IMR-90 (cell line): Measurements from ENCODE around the gene CHGA. TPM values are rescaled to one million over a fixed set of nuclear protein-coding genes. Genes with fewer than 3 reads are reported as not detected.

Source experiments
- ATAC-seq: fragments of 200-7000 bp; cut with Tn5 transposase; 2 replicates; pipeline ENCODE4 v1.9.1; 2020; ENCODE audit warnings: low read depth, mild to moderate bottlenecking, moderate library complexity
- BruUV-seq: library from RNA; stranded (reverse); fragments of 400-500 nt; replicated peaks from 2 replicates; lab custom pipeline; 2021; lab: Mats Ljungman, UMichigan
- CTCF ChIA-PET: fragments of 300-600 bp; formaldehyde crosslinking; extraction: SDS; loops from one replicate; lab custom pipeline; 2021; ENCODE audit warnings: antibody characterized with exemption; lab: Yijun Ruan, JAX
- POLR2A ChIA-PET: fragments of 300-600 bp; sonication (Branson Sonifier 250); formaldehyde crosslinking; loops from one replicate; lab custom pipeline; 2022; ENCODE audit warnings: antibody characterized with exemption; ENCODE audit not compliant: unreplicated experiment; lab: Charles Lee
- DNase-seq: peaks from one replicate; pipeline ENCODE4 v3.0.0; 2013
- H2AFZ ChIP-seq: replicated peaks from 2 replicates; pipeline ENCODE3; 2013; ENCODE audit warnings: low read length, mild to moderate bottlenecking; ENCODE audit not compliant: poor library complexity
- H2AK5ac ChIP-seq: 2 replicates; pipeline ENCODE4 v1.6.1; 2013; ENCODE audit warnings: low read depth, low read length, inconsistent platforms
- H2AK9ac ChIP-seq: replicated peaks from 2 replicates; pipeline ENCODE3; 2013; ENCODE audit warnings: mild to moderate bottlenecking, low read depth, low read length, moderate library complexity; ENCODE audit not compliant: poor library complexity
- H2BK120ac ChIP-seq: 2 replicates; pipeline ENCODE4 v1.6.1; 2013; ENCODE audit warnings: low read depth, low read length, inconsistent platforms
- H2BK15ac ChIP-seq: 3 replicates; pipeline ENCODE4 v1.6.1; 2013; ENCODE audit warnings: low read depth, low read length, inconsistent platforms
- H2BK20ac ChIP-seq: 2 replicates; pipeline ENCODE4 v1.6.1; 2013; ENCODE audit warnings: low read depth, mild to moderate bottlenecking, inconsistent platforms, low read length, moderate library complexity
- H2BK5ac ChIP-seq: 2 replicates; pipeline ENCODE4 v1.6.1; 2013; ENCODE audit warnings: mild to moderate bottlenecking, low read depth, low read length, inconsistent platforms; ENCODE audit not compliant: poor library complexity, severe bottlenecking
- H3K14ac ChIP-seq: replicated peaks from 2 replicates; pipeline ENCODE4 v1.6.1; 2013; ENCODE audit warnings: low read depth, low read length, inconsistent platforms
- H3K18ac ChIP-seq: 2 replicates; pipeline ENCODE4 v1.6.1; 2013; ENCODE audit warnings: low read depth, low read length, control low read depth
- H3K23ac ChIP-seq: 2 replicates; pipeline ENCODE4 v1.6.1; 2013; ENCODE audit warnings: low read depth, low read length, inconsistent platforms
- H3K27ac ChIP-seq: 2 replicates; pipeline ENCODE4 v1.5.1; 2013; ENCODE audit warnings: mild to moderate bottlenecking, control low read depth, low read length; ENCODE audit not compliant: insufficient read depth
- H3K27me3 ChIP-seq: 2 replicates; pipeline ENCODE4 v1.6.1; 2013; ENCODE audit warnings: low read length; ENCODE audit not compliant: control insufficient read depth, insufficient read depth
- H3K36me3 ChIP-seq: 2 replicates; pipeline ENCODE4 v1.6.1; 2013; ENCODE audit warnings: low read length, mixed read lengths; ENCODE audit not compliant: control insufficient read depth, insufficient read depth
- H3K4ac ChIP-seq: 2 replicates; pipeline ENCODE4 v1.6.1; 2013; ENCODE audit warnings: low read depth, low read length, inconsistent platforms
- H3K4me1 ChIP-seq: 2 replicates; pipeline ENCODE4 v1.6.1; 2013; ENCODE audit warnings: low read length, mixed read lengths; ENCODE audit not compliant: control insufficient read depth, insufficient read depth
- H3K4me2 ChIP-seq: 2 replicates; pipeline ENCODE4 v1.6.1; 2013; ENCODE audit warnings: low read depth, mild to moderate bottlenecking, control low read depth, low read length, moderate library complexity
- H3K4me3 ChIP-seq: 2 replicates; pipeline ENCODE4 v1.5.1; 2013; ENCODE audit warnings: low read depth, mild to moderate bottlenecking, control low read depth, low read length, moderate library complexity; ENCODE audit not compliant: insufficient read depth
- H3K56ac ChIP-seq: 2 replicates; pipeline ENCODE4 v1.6.1; 2013; ENCODE audit warnings: low read length, inconsistent platforms; ENCODE audit not compliant: insufficient read depth; ENCODE audit errors: extremely low read depth
- H3K79me1 ChIP-seq, 2 experiments: 2 replicates each; pipeline ENCODE4 v1.6.1; 2013; ENCODE audit warnings: low read length in 2 of 2, inconsistent platforms in 1 of 2, low read depth in 1 of 2
- H3K9ac ChIP-seq: 2 replicates; pipeline ENCODE4 v1.6.1; 2013; ENCODE audit warnings: low read depth, low read length, control low read depth
- H3K9me1 ChIP-seq: 2 replicates; pipeline ENCODE4 v1.6.1; 2013; ENCODE audit warnings: low read length, inconsistent platforms; ENCODE audit not compliant: insufficient read depth
- H3K9me3 ChIP-seq: 2 replicates; pipeline ENCODE4 v1.6.1; 2013; ENCODE audit warnings: low read length; ENCODE audit not compliant: control insufficient read depth, insufficient read depth
- H4K20me1 ChIP-seq: 2 replicates; pipeline ENCODE4 v1.6.1; 2013; ENCODE audit warnings: low read length, inconsistent platforms; ENCODE audit not compliant: insufficient read depth
- H4K5ac ChIP-seq: 2 replicates; pipeline ENCODE4 v1.6.1; 2013; ENCODE audit warnings: mild to moderate bottlenecking, low read depth, low read length, control low read depth
- H4K8ac ChIP-seq, 2 experiments: 2 replicates each; pipeline ENCODE4 v1.6.1; 2013; ENCODE audit warnings: low read depth in 2 of 2, low read length in 2 of 2, control low read depth in 1 of 2, inconsistent platforms in 1 of 2
- H4K91ac ChIP-seq: 2 replicates; pipeline ENCODE4 v1.6.1; 2013; ENCODE audit warnings: low read depth, low read length, inconsistent platforms; ENCODE audit not compliant: insufficient read depth
- BHLHE40 ChIP-seq: fragments of 150-350 bp; IDR thresholded peaks from 2 replicates; pipeline ENCODE4 v1.6.1; 2016; ENCODE audit warnings: mild to moderate bottlenecking, low read depth, low read length
- CEBPB ChIP-seq: IDR thresholded peaks from 2 replicates; pipeline ENCODE4 v1.6.1; 2012; ENCODE audit warnings: low read depth, low read length, improper control_type of control experiment
- CHD1 ChIP-seq: IDR thresholded peaks from 2 replicates; pipeline ENCODE4 v1.6.1; 2012; ENCODE audit warnings: low read depth, low read length, improper control_type of control experiment
- CTCF ChIP-seq: conservative IDR thresholded peaks from 2 replicates; pipeline ENCODE4 v1.5.1; 2012; ENCODE audit warnings: mild to moderate bottlenecking, low read depth, low read length, improper control_type of control experiment
- ELK1 ChIP-seq: fragments of 150-350 bp; IDR thresholded peaks from 2 replicates; pipeline ENCODE4 v1.6.1; 2016; ENCODE audit warnings: low read depth, mild to moderate bottlenecking, low read length, moderate library complexity, borderline replicate concordance
- MAFK ChIP-seq: IDR thresholded peaks from 2 replicates; pipeline ENCODE4 v1.6.1; 2012; ENCODE audit warnings: low read depth, low read length, improper control_type of control experiment
- NFE2L2 ChIP-seq: fragments of 150-350 bp; IDR thresholded peaks from 2 replicates; pipeline ENCODE4 v1.6.1; 2016; ENCODE audit warnings: low read depth, mild to moderate bottlenecking, low read length
- POLR2A ChIP-seq: IDR thresholded peaks from 2 replicates; pipeline ENCODE4 v1.6.1; 2012; ENCODE audit warnings: mild to moderate bottlenecking, low read depth, low read length
- RAD21 ChIP-seq: IDR thresholded peaks from 2 replicates; pipeline ENCODE4 v1.6.1; 2012; ENCODE audit warnings: low read length, improper control_type of control experiment
- RFX5 ChIP-seq: IDR thresholded peaks from 2 replicates; pipeline ENCODE4 v1.8.0; 2012; ENCODE audit warnings: low read depth, mild to moderate bottlenecking, low read length, moderate library complexity
- SMC3 ChIP-seq: fragments of 150-350 bp; IDR thresholded peaks from 2 replicates; pipeline ENCODE4 v1.6.1; 2016; ENCODE audit warnings: low read depth, mild to moderate bottlenecking, antibody characterized with exemption, low read length, moderate library complexity
- USF2 ChIP-seq: fragments of 150-350 bp; IDR thresholded peaks from 2 replicates; pipeline ENCODE4 v1.6.1; 2017; ENCODE audit warnings: mild to moderate bottlenecking, antibody characterized with exemption, low read length, low read depth
- WGBS, 2 experiments: methylation state at CpG; one replicate each; pipeline versions ENCODE4 v1.1.5 to v1.1.7; 2013; ENCODE audit warnings: missing lambda C conversion rate in 2 of 2; ENCODE audit not compliant: insufficient read length in 1 of 2; ENCODE audit errors: extremely low coverage in 2 of 2; 5-methylcytosine and 5-hydroxymethylcytosine counted together
- dilution Hi-C: fragments of 300-500 bp; cut with HindIII; formaldehyde crosslinking; loops from one replicate; pipeline ENCODE4 v1.14.3; 2018; ENCODE audit warnings: low sequenced_read_pairs; ENCODE audit not compliant: unreplicated experiment
- in situ Hi-C: fragments of 300-500 bp; cut with MboI; formaldehyde crosslinking; loops from 3 replicates; pipeline ENCODE4 v1.14.3; 2019; ENCODE audit warnings: low sequenced_read_pairs, inconsistent platforms, mixed read lengths
- intact Hi-C: fragments of 100-400 bp; cut with micrococcal nuclease; formaldehyde crosslinking; loops from 2 replicates; pipeline ENCODE4 v1.10.0; 2022
- polyA plus RNA-seq, 3 experiments: library from polyadenylated mRNA; depleted of rRNA; stranded (reverse); fragments of >200 nt; gene quantifications; 2 replicates each; pipeline ENCODE4 v1.2.3, GENCODE V29; 2012; ENCODE audit warnings: low replicate concordance in 1 of 3
- total RNA-seq: library from RNA; depleted of rRNA; stranded (reverse); fragments of >200 nt; gene quantifications from 2 replicates; pipeline ENCODE4 v1.2.3, GENCODE V29; 2012

Gene CHGA
- total and polyA plus RNA-seq, 2 of the 4 experiments (the other 2 are of a cell fraction): not detected

GRCh38 chr14:92980866-92981265, 57.9 kb downstream of the CHGA start:
- Histone ChIP-seq H3K9me1 (0 out of 2 replicates have a peak, but pooled peaks cover 4% of the 10 kb centered on the region), H2BK5ac (no peak overlapping the region), H3K4ac (no peak overlapping the region), H2BK120ac (no peak overlapping the region), H3K9ac (no peak overlapping the region), H2AFZ (no peak overlapping the region), H3K9me3 (peaks cover 9% of the 10 kb centered on the region; the same call in 1 of the 2 replicates), H3K36me3 (no peaks in the 10 kb centered on the region), H2BK15ac (no peak overlapping the region), H2AK9ac (no peak overlapping the region), H3K27ac (no peak overlapping the region), H4K91ac (no peak overlapping the region), H2BK20ac (no peak overlapping the region), H3K4me2 (no peak overlapping the region), H3K18ac (no peak overlapping the region), H4K20me1 (no peaks in the 10 kb centered on the region), H3K14ac (no peak overlapping the region), H3K27me3 (no peaks in the 10 kb centered on the region), H4K5ac (no peak overlapping the region), H3K4me1 (no peaks in the 10 kb centered on the region), H3K56ac (no peak overlapping the region), H3K79me1 (no peaks in the 10 kb centered on the region), H2AK5ac (no peak overlapping the region), H3K4me3 (no peak overlapping the region), H4K8ac (no peak overlapping the region), H3K23ac (no peak overlapping the region)
- POLR2A ChIA-PET: no interaction called here
- CTCF ChIA-PET: no interaction called here
- dilution Hi-C loops (no loop called here), in situ Hi-C loops (no loop called here), intact Hi-C loops (no loop called here)
- BruUV-seq: no TSS peak
- DNase-seq (no peak), ATAC-seq (no peak)
- WGBS, 2 experiments: 100% methylated on average over 2 of the region's 4 CpGs; no CpG with 5 or more reads in 1 of the 2 experiments
- TF ChIP-seq NFE2L2: no peak
- TF ChIP-seq MAFK: no peak
- no peak for TF ChIP-seq RFX5
- TF ChIP-seq CTCF: no peak
- TF ChIP-seq SMC3: no peak
- TF ChIP-seq BHLHE40: no peak
- no peak for TF ChIP-seq CHD1
- no peak for TF ChIP-seq USF2
- TF ChIP-seq POLR2A: no peak
- no peak for TF ChIP-seq ELK1
- TF ChIP-seq RAD21: no peak
- no peak for TF ChIP-seq CEBPB
